H1 (cell line): ENCODE results near the gene LRRC4C. TPM values are rescaled to one million over a fixed set of nuclear protein-coding genes. Genes with fewer than 3 reads are reported as not detected.

Experiments
- CTCF ChIA-PET: fragments of 300-600 bp; sonication (Branson Sonifier 250); formaldehyde crosslinking; loops from one replicate; lab custom pipeline; 2021; ENCODE audit not compliant: partially characterized antibody; lab: Charles Lee
- POLR2A ChIA-PET: fragments of 300-600 bp; sonication (Branson Sonifier 250); formaldehyde crosslinking; loops from one replicate; lab custom pipeline; 2021; ENCODE audit warnings: inconsistent platforms; ENCODE audit not compliant: partially characterized antibody; lab: Charles Lee
- DNase-seq, 2 experiments: peaks; one replicate each; pipeline versions ENCODE4 v3.0.0 to v3.0.0-alpha.2; 2010 to 2022; ENCODE audit warnings: low spot score in 2 of 2, low read depth in 1 of 2, mixed read lengths in 1 of 2
- FAIRE-seq: peaks from 2 replicates; lab custom pipeline; 2011; peaks lifted over from hg19 to GRCh38; lab: Jason Lieb, UNC
- H2AFZ ChIP-seq: 2 replicates; pipeline ENCODE4 v1.8.1; 2012; ENCODE audit warnings: low read length, inconsistent platforms
- H2AK5ac ChIP-seq: 2 replicates; pipeline ENCODE4 v1.6.1; 2013; ENCODE audit warnings: low read depth, low read length
- H2BK120ac ChIP-seq: replicated peaks from 2 replicates; pipeline ENCODE3; 2013; ENCODE audit warnings: low read depth, low read length, inconsistent platforms
- H2BK12ac ChIP-seq: 2 replicates; pipeline ENCODE4 v1.6.1; 2013; ENCODE audit warnings: low read depth, low read length
- H2BK15ac ChIP-seq: 2 replicates; pipeline ENCODE4 v1.6.1; 2013; ENCODE audit warnings: low read length
- H2BK20ac ChIP-seq: 2 replicates; pipeline ENCODE4 v1.6.1; 2013; ENCODE audit warnings: low read length
- H2BK5ac ChIP-seq: 2 replicates; pipeline ENCODE4 v1.6.1; 2013; ENCODE audit warnings: low read depth, low read length
- H3K14ac ChIP-seq: 2 replicates; pipeline ENCODE4 v1.6.1; 2013; ENCODE audit warnings: inconsistent platforms; ENCODE audit not compliant: insufficient read length
- H3K18ac ChIP-seq: 2 replicates; pipeline ENCODE4 v1.6.1; 2013; ENCODE audit warnings: low read length; ENCODE audit errors: extremely low read depth
- H3K23ac ChIP-seq: 2 replicates; pipeline ENCODE4 v1.6.1; 2013; ENCODE audit warnings: inconsistent platforms; ENCODE audit not compliant: insufficient read length
- H3K23me2 ChIP-seq: 2 replicates; pipeline ENCODE4 v1.6.1; 2013; ENCODE audit warnings: low read depth, low read length
- H3K27ac ChIP-seq: 2 replicates; pipeline ENCODE4 v1.6.1; 2011; ENCODE audit warnings: low read depth, low read length, inconsistent platforms
- H3K27me3 ChIP-seq, 4 experiments: replicated peaks in 1 of 4; 1 replicate in 1 of 4; 2 replicates in 3 of 4; pipeline versions ENCODE4 v1.6.1 to v1.8.1; 2011 to 2013; ENCODE audit warnings: low read length in 3 of 4, mild to moderate bottlenecking in 3 of 4, inconsistent platforms in 2 of 4, mixed read lengths in 2 of 4, moderate library complexity in 1 of 4; ENCODE audit not compliant: control insufficient read depth in 3 of 4, insufficient read depth in 3 of 4; ENCODE audit errors: extremely low read depth in 1 of 4
- H3K36me3 ChIP-seq, 4 experiments: 2 replicates each; pipeline versions ENCODE4 v1.6.1 to v1.8.1; 2011 to 2013; ENCODE audit warnings: mild to moderate bottlenecking in 4 of 4, low read length in 3 of 4, moderate library complexity in 2 of 4, control low read depth in 1 of 4, inconsistent platforms in 1 of 4; ENCODE audit not compliant: insufficient read depth in 4 of 4, control insufficient read depth in 2 of 4
- H3K4ac ChIP-seq: replicated peaks from 2 replicates; pipeline ENCODE3; 2013; ENCODE audit warnings: low read length, low read depth, mixed read lengths, inconsistent platforms; ENCODE audit not compliant: insufficient read length
- H3K4me1 ChIP-seq, 4 experiments: replicated peaks in 1 of 4; 1 replicate in 1 of 4; 2 replicates in 3 of 4; pipeline versions ENCODE4 v1.6.1 to v1.8.1; 2011 to 2013; ENCODE audit warnings: low read length in 3 of 4, inconsistent platforms in 2 of 4, mixed read lengths in 1 of 4; ENCODE audit not compliant: insufficient read depth in 4 of 4, control insufficient read depth in 3 of 4
- H3K4me2 ChIP-seq, 2 experiments: 2 replicates each; pipeline versions ENCODE4 v1.6.1 to v1.8.1; 2011 to 2013; ENCODE audit warnings: low read depth in 2 of 2, low read length in 2 of 2, control low read depth in 1 of 2, inconsistent platforms in 1 of 2, mild to moderate bottlenecking in 1 of 2; ENCODE audit not compliant: insufficient read depth in 1 of 2
- H3K4me3 ChIP-seq, 4 experiments: fragments of 200-600, 300-600 bp in 1 of 4; sonication (generic), shearing (Covaris generic), sonication (Bioruptor Twin) in 1 of 4; 2 replicates each; pipeline versions ENCODE4 v1.5.1 to v1.8.1; 2011 to 2016; ENCODE audit warnings: low read length in 4 of 4, low read depth in 3 of 4, control low read depth in 2 of 4, inconsistent platforms in 2 of 4, mild to moderate bottlenecking in 2 of 4, mixed read lengths in 1 of 4, moderate library complexity in 1 of 4; ENCODE audit not compliant: insufficient read depth in 2 of 4; ENCODE audit errors: extremely low read depth in 1 of 4
- H3K56ac ChIP-seq: replicated peaks from 2 replicates; pipeline ENCODE3; 2013; ENCODE audit warnings: low read depth, mild to moderate bottlenecking, mixed read lengths, low read length, inconsistent platforms; ENCODE audit not compliant: insufficient read length
- H3K79me1 ChIP-seq: 2 replicates; pipeline ENCODE4 v1.6.1; 2013; ENCODE audit warnings: low read depth, low read length, control low read depth
- H3K79me2 ChIP-seq, 2 experiments: 2 replicates each; pipeline versions ENCODE4 v1.6.1 to v1.8.1; 2012 to 2013; ENCODE audit warnings: low read length in 2 of 2, mild to moderate bottlenecking in 2 of 2, inconsistent platforms in 1 of 2; ENCODE audit not compliant: insufficient read depth in 2 of 2, control insufficient read depth in 1 of 2
- H3K9ac ChIP-seq, 4 experiments: replicated peaks in 1 of 4; 1 replicate in 1 of 4; 2 replicates in 3 of 4; pipeline versions ENCODE4 v1.6.1 to v1.8.1; 2011 to 2013; ENCODE audit warnings: low read depth in 3 of 4, low read length in 3 of 4, control low read depth in 2 of 4, mild to moderate bottlenecking in 2 of 4, moderate library complexity in 2 of 4, inconsistent platforms in 1 of 4; ENCODE audit errors: extremely low read depth in 1 of 4
- H3K9me3 ChIP-seq, 2 experiments: 2 replicates each; pipeline versions ENCODE4 v1.6.1 to v1.8.1; 2012 to 2013; ENCODE audit warnings: mild to moderate bottlenecking in 2 of 2, moderate library complexity in 2 of 2, control low read depth in 1 of 2, inconsistent platforms in 1 of 2, low read depth in 1 of 2, low read length in 1 of 2, mixed read lengths in 1 of 2; ENCODE audit not compliant: insufficient read depth in 2 of 2
- H4K20me1 ChIP-seq, 2 experiments: replicated peaks in 1 of 2; 2 replicates each; pipeline versions ENCODE3 to v1.8.1; 2011 to 2013; ENCODE audit warnings: inconsistent platforms in 2 of 2, low read length in 2 of 2, mild to moderate bottlenecking in 1 of 2; ENCODE audit not compliant: insufficient read depth in 2 of 2, control insufficient read depth in 1 of 2
- H4K5ac ChIP-seq: 2 replicates; pipeline ENCODE4 v1.6.1; 2013; ENCODE audit warnings: low read length, low read depth, mixed read lengths, inconsistent platforms; ENCODE audit not compliant: insufficient read length
- H4K8ac ChIP-seq: 2 replicates; pipeline ENCODE4 v1.8.0; 2013; ENCODE audit warnings: mild to moderate bottlenecking, moderate library complexity, low read length, inconsistent platforms; ENCODE audit not compliant: insufficient read depth; ENCODE audit errors: extremely low read depth
- H4K91ac ChIP-seq: replicated peaks from 2 replicates; pipeline ENCODE3; 2013; ENCODE audit warnings: low read length, mixed read lengths, inconsistent platforms; ENCODE audit not compliant: insufficient read length
- BCL11A ChIP-seq, 2 experiments: IDR thresholded peaks; one replicate each; pipeline ENCODE4 v1.6.1; 2011; ENCODE audit warnings: low read depth in 2 of 2, low read length in 2 of 2, mild to moderate bottlenecking in 2 of 2
- KDM4A ChIP-seq: IDR thresholded peaks from one replicate; pipeline ENCODE4 v1.7.1; 2012; ENCODE audit warnings: low read depth, mild to moderate bottlenecking, moderate library complexity, low read length, inconsistent platforms; ENCODE audit not compliant: severe bottlenecking
- KDM5A ChIP-seq: fragments of 200-600 bp; IDR thresholded peaks from 2 replicates; pipeline ENCODE4 v1.7.1; 2012; ENCODE audit warnings: mild to moderate bottlenecking, low read length, inconsistent platforms, mixed read lengths
- PHF8 ChIP-seq: fragments of 200-600 bp; sonication (generic); conservative IDR thresholded peaks from 2 replicates; pipeline ENCODE4 v1.7.1; 2012; ENCODE audit warnings: low read depth, mild to moderate bottlenecking, inconsistent platforms, low read length, moderate library complexity
- SAP30 ChIP-seq: fragments of 300-600 bp; sonication (generic); IDR thresholded peaks from 2 replicates; pipeline ENCODE4 v1.7.1; 2012; ENCODE audit warnings: low read length, moderate library complexity, mild to moderate bottlenecking, inconsistent platforms; ENCODE audit not compliant: insufficient read depth, insufficient replicate concordance
- SIRT6 ChIP-seq: IDR thresholded peaks from one replicate; pipeline ENCODE4 v1.7.1; 2012; ENCODE audit warnings: low read length, inconsistent platforms
- SIX5 ChIP-seq: IDR thresholded peaks from 2 replicates; pipeline ENCODE4 v1.6.1; 2011; ENCODE audit warnings: mild to moderate bottlenecking, low read depth, low read length
- SP4 ChIP-seq: IDR thresholded peaks from 2 replicates; pipeline ENCODE4 v1.6.1; 2012; ENCODE audit warnings: low read length, inconsistent platforms
- SUZ12 ChIP-seq: fragments of 200-600 bp; sonication (generic); IDR thresholded peaks from 2 replicates; pipeline ENCODE4 v1.6.1; 2012; ENCODE audit warnings: mild to moderate bottlenecking, inconsistent platforms, low read length, moderate library complexity, mixed read lengths
- TAF1 ChIP-seq: IDR thresholded peaks from 2 replicates; pipeline ENCODE4 v1.6.1; 2011; ENCODE audit warnings: mild to moderate bottlenecking, low read depth, low read length
- WGBS, 2 experiments: shearing (Covaris generic) in 1 of 2; methylation state at CpG; one replicate each; pipeline versions ENCODE4 v1.1.6 to v1.1.7; 2013 to 2015; ENCODE audit warnings: low lambda C conversion rate in 2 of 2, mixed read lengths in 2 of 2, inconsistent platforms in 1 of 2, low coverage in 1 of 2, missing lambda C conversion rate in 1 of 2; ENCODE audit not compliant: insufficient replicate concordance in 2 of 2, insufficient coverage in 1 of 2, insufficient read length in 1 of 2; ENCODE audit errors: extremely low coverage in 1 of 2, missing lambda C conversion rate in 1 of 2; 5-methylcytosine and 5-hydroxymethylcytosine counted together
- polyA plus RNA-seq, 7 experiments: library from polyadenylated mRNA; depleted of rRNA in 3 of 7; stranded (reverse) in 5 of 7; unstranded in 2 of 7; fragments of >200 nt in 5 of 7; fragments of 200-250 nt in 2 of 7; gene quantifications; 1 replicate in 5 of 7; 2 replicates in 1 of 7; 4 replicates in 1 of 7; pipeline versions ENCODE4 v1.2.1 to v1.2.3, GENCODE V29; 2011 to 2013; ENCODE audit warnings: missing spikeins in 2 of 7, mixed read lengths in 2 of 7
- total RNA-seq: library from RNA; stranded (reverse); fragmentation: NEBNext Ultra II Directional; extraction: Animal tissue kit (Norgen Biotek cat#: 25700); gene quantifications from 2 replicates; pipeline ENCODE4 v1.2.1, GENCODE V29; 2021
- TF ChIP-seq, protein P1 (sequence below), 3 experiments: IDR thresholded peaks; 1 replicate in 2 of 3; 2 replicates in 1 of 3; pipeline versions ENCODE4 v1.5.1 to v1.6.1; 2011; ENCODE audit warnings: low read length in 3 of 3, mild to moderate bottlenecking in 3 of 3, inconsistent platforms in 2 of 3, low read depth in 1 of 3, moderate library complexity in 1 of 3; ENCODE audit not compliant: insufficient read depth in 1 of 3; ENCODE audit errors: control extremely low read depth in 1 of 3

Gene LRRC4C
- total and polyA plus RNA-seq, 2 of the 8 experiments (the other 6 are each of a cell fraction or from before 2014, with no cell fraction given): 0.23 to 2.2 TPM

DNA sequence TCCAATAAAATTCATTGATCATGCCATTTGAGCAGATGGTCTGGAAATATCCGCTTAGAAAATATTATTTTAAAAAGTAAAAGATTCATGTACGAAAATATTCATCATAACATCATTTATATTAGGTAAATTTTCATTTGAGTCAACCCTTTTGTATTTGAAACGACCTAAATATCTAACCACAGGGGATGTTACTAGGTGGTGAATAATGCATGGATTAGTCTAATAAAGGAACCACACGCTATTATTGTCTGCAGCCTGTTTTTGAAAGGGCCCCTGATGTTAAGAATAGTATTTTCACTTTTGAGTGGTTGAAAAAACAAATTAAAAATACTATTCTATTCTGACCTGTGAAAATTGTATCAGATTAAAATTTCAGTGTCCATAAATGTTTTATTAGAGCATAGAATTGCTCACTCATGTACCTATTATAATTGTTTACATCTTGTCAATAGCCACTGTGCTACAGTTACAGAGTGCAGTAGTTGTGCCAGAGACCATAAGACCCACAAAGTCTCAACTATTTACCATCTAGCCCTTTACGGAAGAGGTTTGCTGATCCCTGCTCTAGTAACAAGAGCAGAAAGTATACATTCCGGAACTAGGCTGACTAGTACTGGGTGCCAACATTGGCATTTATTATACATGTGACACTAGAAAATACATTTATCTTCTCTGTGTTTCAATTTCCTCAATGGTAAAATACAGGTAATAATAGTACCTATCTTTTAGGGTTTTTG is 176.1 kb downstream of the LRRC4C start:
- no peaks in the 10 kb centered on the region for H3K79me1 ChIP-seq
- no peaks in the 10 kb centered on the region for H3K27me3 ChIP-seq
- H3K79me2 ChIP-seq: no peaks in the 10 kb centered on the region
- H3K23me2 ChIP-seq: peaks cover 1% of the 10 kb centered on the region; the same call in 1 of the 2 replicates
- ChIA-PET CTCF (no interaction called here), POLR2A (no interaction called here)
- no peaks in the 10 kb centered on the region for H3K4me1 ChIP-seq
- no peak overlapping the region for H2BK20ac ChIP-seq
- H3K4me3 ChIP-seq: no peak overlapping the region
- DNase-seq: no peak
- H2AFZ ChIP-seq: no peak overlapping the region
- H3K56ac ChIP-seq: no peak overlapping the region
- H3K9ac ChIP-seq: no peak overlapping the region
- H3K18ac ChIP-seq: no peak overlapping the region
- no peaks in the 10 kb centered on the region for H4K20me1 ChIP-seq
- no peak overlapping the region for H3K27ac ChIP-seq
- H3K4me2 ChIP-seq: no peak overlapping the region
- H3K14ac ChIP-seq: no peak overlapping the region
- H2BK15ac ChIP-seq: no peak overlapping the region
- H3K9me3 ChIP-seq: no peaks in the 10 kb centered on the region
- WGBS, 2 experiments: 71% methylated on average over 6 of the region's 6 CpGs; no CpG with 5 or more reads in 1 of the 2 experiments
- no peak overlapping the region for H4K91ac ChIP-seq
- no peak overlapping the region for H4K5ac ChIP-seq
- no peak overlapping the region for H2BK12ac ChIP-seq
- no peak overlapping the region for H2BK120ac ChIP-seq
- no peak overlapping the region for H2AK5ac ChIP-seq
- no peak overlapping the region for H3K4ac ChIP-seq
- FAIRE-seq: no peak
- no peaks in the 10 kb centered on the region for H3K36me3 ChIP-seq
- H2BK5ac ChIP-seq: no peak overlapping the region
- H3K23ac ChIP-seq: no peak overlapping the region
- H4K8ac ChIP-seq: no peak overlapping the region
- no peak for TF ChIP-seq BCL11A (IDR thresholded peaks at IDR 0.05; ENCODE audit: low read depth in 2 of 2, low read length in 2 of 2)
- TF ChIP-seq SIRT6: no peak
- no peak for TF ChIP-seq KDM5A
- TF ChIP-seq SIX5: no peak
- TF ChIP-seq PHF8: no peak
- no peak for TF ChIP-seq SP4
- TF ChIP-seq, protein P1, sequence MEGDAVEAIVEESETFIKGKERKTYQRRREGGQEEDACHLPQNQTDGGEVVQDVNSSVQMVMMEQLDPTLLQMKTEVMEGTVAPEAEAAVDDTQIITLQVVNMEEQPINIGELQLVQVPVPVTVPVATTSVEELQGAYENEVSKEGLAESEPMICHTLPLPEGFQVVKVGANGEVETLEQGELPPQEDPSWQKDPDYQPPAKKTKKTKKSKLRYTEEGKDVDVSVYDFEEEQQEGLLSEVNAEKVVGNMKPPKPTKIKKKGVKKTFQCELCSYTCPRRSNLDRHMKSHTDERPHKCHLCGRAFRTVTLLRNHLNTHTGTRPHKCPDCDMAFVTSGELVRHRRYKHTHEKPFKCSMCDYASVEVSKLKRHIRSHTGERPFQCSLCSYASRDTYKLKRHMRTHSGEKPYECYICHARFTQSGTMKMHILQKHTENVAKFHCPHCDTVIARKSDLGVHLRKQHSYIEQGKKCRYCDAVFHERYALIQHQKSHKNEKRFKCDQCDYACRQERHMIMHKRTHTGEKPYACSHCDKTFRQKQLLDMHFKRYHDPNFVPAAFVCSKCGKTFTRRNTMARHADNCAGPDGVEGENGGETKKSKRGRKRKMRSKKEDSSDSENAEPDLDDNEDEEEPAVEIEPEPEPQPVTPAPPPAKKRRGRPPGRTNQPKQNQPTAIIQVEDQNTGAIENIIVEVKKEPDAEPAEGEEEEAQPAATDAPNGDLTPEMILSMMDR (IDR thresholded peaks at IDR 0.05; ENCODE audit: control extremely low read depth in 1 of 3, insufficient read depth in 1 of 3, low read depth in 1 of 3, low read length in 3 of 3): no peak
- no peak for TF ChIP-seq TAF1
- no peak for TF ChIP-seq SAP30
- TF ChIP-seq KDM4A: no peak
- no peak for TF ChIP-seq SUZ12
